Activated T-cell treated with anti-CD3 and anti-CD28 coated beads, Interleukin-2, amount 50 U/mL, for 72 hours (primary cell): ENCODE results near the gene ZCCHC7. TPM values are rescaled to one million over a fixed set of nuclear protein-coding genes. Genes with fewer than 3 reads are reported as not detected.

Source experiments
- ATAC-seq, 2 donors: fragments of 150-1000 bp; cut with Tn5 transposase; replicated peaks in 1 of 2; 2 replicates each; pipeline ENCODE4 v1.10.0; 2021; ENCODE audit warnings: moderate library complexity in 2 of 2, mild to moderate bottlenecking in 1 of 2
- DNase-seq, 2 donors: peaks; one replicate each; pipeline ENCODE4 v3.0.0; 2021 to 2022; ENCODE audit warnings: mixed read lengths in 1 of 2
- H3K27ac Mint-ChIP-seq: one replicate; pipeline ENCODE4 v1.8.0; 2022; ENCODE audit warnings: mild to moderate bottlenecking, moderate library complexity, mixed read lengths
- H3K27me3 Mint-ChIP-seq: one replicate; pipeline ENCODE4 v1.8.0; 2022; ENCODE audit warnings: low read depth, mixed read lengths
- H3K36me3 Mint-ChIP-seq, 2 donors: one replicate each; pipeline ENCODE4 v1.8.0; 2022; ENCODE audit warnings: mixed read lengths in 2 of 2, mild to moderate bottlenecking in 1 of 2; ENCODE audit not compliant: insufficient read depth in 2 of 2
- H3K4me1 Mint-ChIP-seq: one replicate; pipeline ENCODE4 v1.8.0; 2022; ENCODE audit warnings: low read depth, mixed read lengths
- H3K4me3 Mint-ChIP-seq, 2 donors: one replicate each; pipeline ENCODE4 v1.8.0; 2022; ENCODE audit warnings: mild to moderate bottlenecking in 2 of 2, mixed read lengths in 2 of 2, moderate library complexity in 2 of 2
- H3K9me3 Mint-ChIP-seq, 2 donors: one replicate each; pipeline ENCODE4 v1.8.0; 2022; ENCODE audit warnings: mixed read lengths in 2 of 2
- total RNA-seq, 2 donors: library from RNA; stranded (reverse); gene quantifications; one replicate each; pipeline ENCODE4 v1.2.3, GENCODE V29; 2022

The ZCCHC7 gene
- total RNA-seq, 2 donors from 2014 or later: 47.2 to 47.4 TPM

DNA sequence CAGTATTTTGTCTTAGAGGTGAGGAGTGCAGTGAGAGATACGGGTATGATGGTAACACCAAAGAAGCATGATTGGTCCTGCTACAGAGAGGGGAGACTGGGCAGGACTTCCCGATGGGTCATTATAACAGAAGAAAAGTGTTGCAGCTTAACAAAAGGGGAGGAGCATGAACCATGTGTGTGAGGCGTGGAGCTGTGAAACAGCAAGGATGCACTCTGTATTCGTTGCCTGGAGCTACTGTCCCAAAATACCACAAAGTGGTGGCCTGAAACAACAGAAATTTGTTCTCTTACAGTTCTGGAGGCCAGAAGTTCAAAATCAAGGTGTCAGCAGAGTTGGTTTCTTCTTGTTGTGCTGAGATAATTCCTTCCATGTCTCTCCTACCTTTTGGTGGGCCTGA, 242.8 kb downstream of the ZCCHC7 start:
- Mint-ChIP-seq H3K4me3 (no peak overlapping the region), H3K27me3 (no peaks in the 10 kb centered on the region), H3K9me3 (no peaks in the 10 kb centered on the region), H3K4me1 (no peaks in the 10 kb centered on the region), H3K27ac (no peak overlapping the region), H3K36me3 (peaks cover 0 to 2% of the 10 kb centered on the region in 2 donors)
- ATAC-seq (no peak), DNase-seq (no peak)

GRCh38 chr9:37364136-37364535, 243.8 kb downstream of the ZCCHC7 start:
- ATAC-seq (no peak), DNase-seq (no peak)
- H3K27ac Mint-ChIP-seq: no peak overlapping the region
- no peaks in the 10 kb centered on the region for H3K4me1 Mint-ChIP-seq
- H3K9me3 Mint-ChIP-seq: no peaks in the 10 kb centered on the region
- H3K4me3 Mint-ChIP-seq: no peak overlapping the region
- H3K36me3 Mint-ChIP-seq: peaks cover 0 to 2% of the 10 kb centered on the region in 2 donors
- H3K27me3 Mint-ChIP-seq: no peaks in the 10 kb centered on the region

- Mint-ChIP-seq H3K4me1 (no peaks in the 10 kb centered on the region), H3K27me3 (no peaks in the 10 kb centered on the region), H3K36me3 (peaks cover 0 to 2% of the 10 kb centered on the region in 2 donors), H3K4me3 (no peak overlapping the region), H3K27ac (no peak overlapping the region), H3K9me3 (no peaks in the 10 kb centered on the region)
- DNase-seq (peak; percentile 17 to 27), ATAC-seq (peak; percentile 53 to 55)
Measured at GRCh38 chr9:37364751-37365360, 244.5 kb downstream of the ZCCHC7 start.

DNA sequence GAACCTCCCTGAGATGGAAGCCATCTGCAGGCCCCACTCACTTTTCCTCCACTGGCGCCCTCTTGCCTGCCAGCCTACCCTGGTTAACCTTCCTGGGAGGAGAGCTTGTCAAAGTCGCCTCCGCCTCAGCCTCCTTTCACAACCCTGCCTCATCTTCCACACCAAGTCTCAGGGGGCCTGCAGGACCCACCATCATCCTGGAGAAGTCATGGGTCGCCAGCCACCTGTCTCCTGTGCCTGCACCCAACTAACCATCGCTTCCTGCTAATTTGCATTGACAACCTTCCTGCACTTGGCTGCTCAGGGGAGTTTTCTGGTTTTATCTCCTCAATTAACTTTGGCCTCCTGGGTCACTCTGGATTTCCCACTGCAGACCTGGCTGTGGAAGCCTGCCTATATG, 249.3 kb downstream of the ZCCHC7 start:
- H3K4me1 Mint-ChIP-seq: peaks cover 15% of the 10 kb centered on the region
- H3K9me3 Mint-ChIP-seq: no peaks in the 10 kb centered on the region
- DNase-seq (no peak), ATAC-seq (no peak)
- no peak overlapping the region for H3K4me3 Mint-ChIP-seq
- H3K36me3 Mint-ChIP-seq: no peaks in the 10 kb centered on the region
- H3K27me3 Mint-ChIP-seq: no peaks in the 10 kb centered on the region
- no peak overlapping the region for H3K27ac Mint-ChIP-seq

DNA sequence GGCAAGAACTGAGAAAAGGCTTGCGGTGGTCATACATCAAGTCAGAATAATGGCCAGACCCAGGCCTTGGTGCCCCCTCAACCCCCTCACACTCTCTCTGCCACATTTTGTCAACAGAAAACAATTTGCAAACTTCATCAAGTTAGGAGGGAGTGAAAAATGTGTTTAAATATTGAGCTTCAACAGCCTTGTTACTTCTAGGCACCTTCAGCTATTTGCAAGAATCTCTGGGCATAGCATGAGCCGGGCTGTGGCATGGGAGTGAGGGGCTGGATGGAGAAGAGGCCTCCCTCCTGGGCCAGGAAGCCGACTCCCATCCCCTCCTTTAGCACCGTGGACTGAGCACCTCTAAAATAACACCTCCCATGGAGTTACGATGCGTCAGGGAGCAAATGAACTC, 249.9 kb downstream of the ZCCHC7 start:
- H3K4me1 Mint-ChIP-seq: peaks cover 15% of the 10 kb centered on the region
- H3K4me3 Mint-ChIP-seq: no peak overlapping the region
- ATAC-seq (no peak), DNase-seq (no peak)
- no peaks in the 10 kb centered on the region for H3K9me3 Mint-ChIP-seq
- H3K36me3 Mint-ChIP-seq: no peaks in the 10 kb centered on the region
- H3K27ac Mint-ChIP-seq: no peak overlapping the region
- no peaks in the 10 kb centered on the region for H3K27me3 Mint-ChIP-seq

GRCh38 chr9:37370968-37371563, 250.7 kb downstream of the ZCCHC7 start:
- ATAC-seq: peak in 1 of 2 donors; percentile 56
- Mint-ChIP-seq H3K4me1 (peaks cover 15% of the 10 kb centered on the region), H3K9me3 (no peaks in the 10 kb centered on the region), H3K27ac (no peak overlapping the region), H3K4me3 (peak overlapping the region in 1 of 2 donors; percentile 26), H3K27me3 (peaks cover 1% of the 10 kb centered on the region), H3K36me3 (no peaks in the 10 kb centered on the region)
- DNase-seq: no peak

DNA sequence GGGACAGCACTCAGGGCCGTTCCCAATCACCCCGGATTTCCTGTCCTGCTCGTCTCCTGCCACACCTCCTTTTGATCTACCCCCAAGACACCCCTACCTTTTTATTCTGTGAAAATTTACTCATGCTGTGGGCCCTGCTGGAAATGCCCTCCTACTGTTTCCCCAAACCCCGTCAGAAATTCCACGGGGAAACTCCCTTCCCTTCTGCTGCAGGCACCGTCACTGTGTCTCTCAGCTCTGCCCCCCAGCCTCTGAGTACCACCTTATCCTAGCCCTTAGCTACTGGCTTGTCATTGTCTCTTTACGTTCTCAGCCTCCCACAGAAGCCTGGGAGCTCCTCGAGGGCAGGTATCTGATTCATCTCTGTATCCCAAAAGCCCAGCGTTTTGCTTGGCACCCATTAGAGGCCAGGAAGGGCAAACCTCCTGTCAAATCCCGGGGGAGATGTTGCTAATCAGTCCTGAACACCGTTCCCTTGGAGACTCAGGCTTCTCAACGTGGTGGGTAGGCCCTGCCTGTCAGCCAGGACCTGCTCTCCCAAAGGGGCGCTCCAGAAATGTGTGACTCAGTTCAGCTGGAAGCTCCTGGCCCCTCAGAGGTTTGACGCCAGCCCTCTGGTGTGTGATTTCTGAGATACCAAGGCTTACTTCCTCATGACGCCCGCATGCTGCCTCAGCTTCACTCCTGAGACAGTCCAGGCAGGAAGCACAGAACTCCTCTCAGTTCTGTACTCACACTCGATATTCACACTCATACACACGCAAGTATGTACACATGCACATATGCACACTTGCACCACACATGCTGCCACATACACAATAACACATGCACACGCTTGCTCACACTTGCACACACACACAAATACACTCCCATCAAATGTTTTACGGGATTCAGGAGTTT, 251.4 kb downstream of the ZCCHC7 start:
- H3K9me3 Mint-ChIP-seq: no peaks in the 10 kb centered on the region
- no peaks in the 10 kb centered on the region for H3K36me3 Mint-ChIP-seq
- peaks cover 15% of the 10 kb centered on the region for H3K4me1 Mint-ChIP-seq
- peak overlapping the region; percentile 26 to 51 for H3K4me3 Mint-ChIP-seq
- peak overlapping the region; percentile 19 for H3K27ac Mint-ChIP-seq
- ATAC-seq (peak; percentile 30 to 57), DNase-seq (no peak)
- H3K27me3 Mint-ChIP-seq: peaks cover 9% of the 10 kb centered on the region

GRCh38 chr9:37372839-37373238, 252.5 kb downstream of the ZCCHC7 start:
- Mint-ChIP-seq H3K27ac (no peak overlapping the region), H3K4me1 (peaks cover 15% of the 10 kb centered on the region), H3K36me3 (no peaks in the 10 kb centered on the region), H3K4me3 (no peak overlapping the region), H3K27me3 (peaks cover 12% of the 10 kb centered on the region), H3K9me3 (no peaks in the 10 kb centered on the region)
- ATAC-seq: no peak
- no peak for DNase-seq

DNA sequence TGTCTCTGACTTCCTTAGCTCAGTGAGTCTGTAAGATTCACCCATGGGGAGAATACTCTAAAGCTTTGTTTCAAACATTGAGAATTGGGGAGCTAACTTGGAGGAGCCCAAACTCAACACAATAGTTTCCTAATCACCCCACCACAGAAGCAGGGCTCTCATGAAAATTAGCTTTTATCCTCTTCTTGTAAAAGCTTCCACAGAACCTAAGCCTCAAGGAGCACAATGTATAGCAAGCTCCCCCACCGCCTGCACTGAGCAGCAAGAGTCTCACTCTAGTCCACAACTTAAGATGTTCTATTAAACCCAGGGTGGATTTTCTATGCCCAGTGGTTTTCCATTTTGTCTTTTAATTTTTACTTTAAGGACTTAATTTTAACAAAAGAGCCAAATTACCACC, 253.2 kb downstream of the ZCCHC7 start:
- Mint-ChIP-seq H3K4me1 (peaks cover 15% of the 10 kb centered on the region), H3K27me3 (peaks cover 12% of the 10 kb centered on the region), H3K27ac (no peak overlapping the region), H3K9me3 (no peaks in the 10 kb centered on the region), H3K4me3 (no peak overlapping the region), H3K36me3 (no peaks in the 10 kb centered on the region)
- DNase-seq (no peak), ATAC-seq (no peak)

- peaks cover 12% of the 10 kb centered on the region for H3K27me3 Mint-ChIP-seq
- H3K36me3 Mint-ChIP-seq: no peaks in the 10 kb centered on the region
- no peak overlapping the region for H3K27ac Mint-ChIP-seq
- H3K4me3 Mint-ChIP-seq: no peak overlapping the region
- H3K4me1 Mint-ChIP-seq: peaks cover 15% of the 10 kb centered on the region
- H3K9me3 Mint-ChIP-seq: no peaks in the 10 kb centered on the region
- peak in 1 of 2 donors; percentile 39 for ATAC-seq
- DNase-seq: peak in 1 of 2 donors; percentile 14
Measured at GRCh38 chr9:37374892-37375291, 254.5 kb downstream of the ZCCHC7 start.

- ATAC-seq (peak; percentile 60 to 86), DNase-seq (peak in 1 of 2 donors; percentile 7)
- H3K9me3 Mint-ChIP-seq: peaks cover 0 to 2% of the 10 kb centered on the region in 2 donors
- peaks cover 12% of the 10 kb centered on the region for H3K27me3 Mint-ChIP-seq
- H3K4me1 Mint-ChIP-seq: no peaks in the 10 kb centered on the region
- H3K4me3 Mint-ChIP-seq: peak overlapping the region in 1 of 2 donors; percentile 33
- no peaks in the 10 kb centered on the region for H3K36me3 Mint-ChIP-seq
- H3K27ac Mint-ChIP-seq: no peak overlapping the region
Measured at GRCh38 chr9:37377688-37378612, 257.6 kb downstream of the ZCCHC7 start.

DNA sequence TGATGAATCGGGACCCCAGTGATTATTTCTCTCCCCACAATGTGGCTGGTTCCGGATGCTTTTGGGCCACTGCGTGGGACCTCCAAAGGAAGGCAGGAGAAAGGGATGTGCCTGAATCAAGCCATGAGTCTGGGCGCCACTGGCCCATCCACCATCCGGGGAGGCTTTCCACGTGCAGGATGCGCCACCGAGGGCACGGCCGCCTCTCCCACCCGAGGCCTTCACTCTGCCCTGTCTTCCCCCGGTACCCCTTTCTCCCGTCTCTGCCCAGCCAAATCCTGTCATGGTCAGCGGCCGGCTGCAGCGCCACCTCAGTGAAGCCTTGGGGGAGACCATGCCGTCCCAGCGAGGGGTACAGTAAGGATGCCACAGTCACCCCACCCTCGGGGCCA, 258.2 kb downstream of the ZCCHC7 start:
- Mint-ChIP-seq H3K27ac (no peak overlapping the region), H3K9me3 (peaks cover 0 to 2% of the 10 kb centered on the region in 2 donors), H3K4me1 (no peaks in the 10 kb centered on the region), H3K36me3 (no peaks in the 10 kb centered on the region), H3K4me3 (no peak overlapping the region), H3K27me3 (peaks cover 12% of the 10 kb centered on the region)
- no peak for ATAC-seq
- DNase-seq: no peak
